ENCODE data around the gene DDX25.
"Not testable (repeated sequence)": the region's sequence is repeated elsewhere in the genome, so short reads cannot be mapped to it uniquely, and the experiment has no call there.

Gene DDX25

DNA sequence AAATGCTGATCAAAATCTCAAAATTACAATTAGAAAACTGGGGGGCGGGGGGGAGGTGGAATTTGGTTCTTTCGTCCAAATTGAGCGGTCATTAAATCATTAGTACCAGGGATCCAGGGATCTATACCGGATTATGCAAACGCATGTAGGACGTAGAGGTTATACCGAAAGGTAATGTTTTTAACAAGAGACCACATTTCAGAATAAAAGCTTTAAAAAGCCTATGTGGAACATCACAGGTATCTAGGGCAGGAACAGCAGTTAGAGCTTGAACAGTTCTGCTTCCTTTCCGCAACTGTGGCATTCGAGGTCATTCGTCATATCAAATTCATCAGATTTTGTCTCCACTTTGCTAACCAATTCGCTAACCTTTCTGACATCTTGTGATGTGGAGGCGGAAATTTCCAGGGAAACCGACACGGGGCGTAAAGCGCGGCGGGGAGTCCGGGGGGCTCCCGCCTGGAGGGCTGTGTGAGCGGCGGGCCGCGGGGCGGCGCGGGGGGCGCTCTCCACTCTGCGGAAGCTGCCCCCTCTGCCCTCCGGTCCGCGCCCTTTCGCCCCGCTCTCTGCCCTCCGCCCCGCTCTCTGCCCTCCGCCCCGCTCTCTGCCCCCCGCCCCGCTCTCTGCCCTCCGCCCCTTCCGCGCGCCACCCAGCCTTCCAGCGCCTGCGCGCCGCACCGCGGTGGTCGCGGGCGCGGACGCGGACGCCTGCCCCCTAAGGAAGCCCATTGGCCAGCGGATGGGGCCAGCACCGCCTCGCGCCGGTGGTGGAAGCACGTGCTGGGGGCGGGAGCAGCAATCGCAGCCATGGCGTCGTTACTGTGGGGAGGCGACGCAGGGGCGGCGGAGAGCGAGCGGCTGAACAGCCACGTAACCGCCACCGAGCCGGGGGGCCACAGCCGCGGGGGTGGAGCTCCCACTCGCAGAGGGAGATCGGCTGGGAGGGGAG, at the start of gene DDX25:
Gene DDX25, plus strand, starts transcription at position 798 of the 949 bp plus-strand sequence. Its CDS starts 10 bp downstream, at position 808.
- DNase-seq: peak; percentile 29

GRCh38 chr11:125857670-125858069, 46.6 kb upstream of the DDX25 start:
- not testable (repeated sequence) for DNase-seq

DNA sequence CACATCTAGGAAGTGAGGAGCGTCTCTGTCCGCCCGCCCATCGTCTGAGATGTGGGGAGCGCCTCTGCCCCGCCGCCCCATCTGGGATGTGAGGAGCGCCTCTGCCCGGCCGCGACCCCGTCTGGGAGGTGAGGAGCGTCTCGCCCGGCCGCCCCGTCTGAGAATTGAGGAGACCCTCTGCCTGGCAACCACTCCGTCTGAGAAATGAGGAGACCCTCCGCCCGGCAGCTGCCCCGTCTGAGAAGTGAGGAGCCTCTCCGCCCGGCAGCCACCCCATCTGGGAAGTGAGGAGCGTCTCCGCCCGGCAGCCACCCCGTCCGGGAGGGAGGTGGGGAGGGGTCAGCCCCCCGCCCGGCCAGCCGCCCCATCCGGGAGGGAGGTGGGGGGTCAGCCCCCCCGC, 41.5 kb upstream of the DDX25 start:
- DNase-seq: not testable (repeated sequence)

DNA sequence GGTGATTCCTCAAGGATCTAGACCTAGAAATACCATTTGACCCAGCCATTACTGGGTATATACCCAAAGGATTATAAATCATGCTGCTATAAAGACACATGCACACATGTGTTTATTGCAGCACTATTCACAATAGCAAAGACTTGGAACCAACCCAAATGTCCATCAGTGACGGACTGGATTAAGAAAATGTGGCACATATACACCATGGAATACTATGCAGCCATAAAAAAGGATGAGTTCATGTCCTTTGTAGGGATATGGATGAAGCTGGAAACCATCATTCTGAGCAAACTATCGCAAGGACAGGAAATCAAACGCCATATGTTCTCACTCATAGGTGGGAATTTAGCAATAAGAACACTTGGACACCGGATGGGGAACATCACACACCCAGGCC, 39.0 kb upstream of the DDX25 start:
- DNase-seq: not testable (repeated sequence)

DNA sequence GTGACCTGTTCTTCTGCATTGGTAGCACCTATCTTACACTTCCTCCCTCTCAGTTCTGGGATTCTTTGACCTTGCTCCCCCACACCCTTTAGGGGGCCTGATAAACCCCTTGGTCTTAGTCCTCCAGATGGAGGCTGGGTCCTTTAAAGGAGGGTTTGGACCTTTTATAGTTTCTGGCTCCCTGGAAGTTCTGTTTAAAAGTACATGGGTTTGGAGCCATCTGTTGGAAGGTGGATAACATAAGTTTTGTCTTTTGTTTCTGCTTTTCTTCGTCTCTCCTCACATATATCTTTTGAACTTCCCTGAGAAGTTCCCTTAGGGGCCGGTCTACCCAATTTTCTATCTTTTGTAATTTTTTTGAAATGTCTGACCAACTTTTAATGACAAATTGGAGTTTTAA, 34.8 kb upstream of the DDX25 start:
- no peak for DNase-seq

DNA sequence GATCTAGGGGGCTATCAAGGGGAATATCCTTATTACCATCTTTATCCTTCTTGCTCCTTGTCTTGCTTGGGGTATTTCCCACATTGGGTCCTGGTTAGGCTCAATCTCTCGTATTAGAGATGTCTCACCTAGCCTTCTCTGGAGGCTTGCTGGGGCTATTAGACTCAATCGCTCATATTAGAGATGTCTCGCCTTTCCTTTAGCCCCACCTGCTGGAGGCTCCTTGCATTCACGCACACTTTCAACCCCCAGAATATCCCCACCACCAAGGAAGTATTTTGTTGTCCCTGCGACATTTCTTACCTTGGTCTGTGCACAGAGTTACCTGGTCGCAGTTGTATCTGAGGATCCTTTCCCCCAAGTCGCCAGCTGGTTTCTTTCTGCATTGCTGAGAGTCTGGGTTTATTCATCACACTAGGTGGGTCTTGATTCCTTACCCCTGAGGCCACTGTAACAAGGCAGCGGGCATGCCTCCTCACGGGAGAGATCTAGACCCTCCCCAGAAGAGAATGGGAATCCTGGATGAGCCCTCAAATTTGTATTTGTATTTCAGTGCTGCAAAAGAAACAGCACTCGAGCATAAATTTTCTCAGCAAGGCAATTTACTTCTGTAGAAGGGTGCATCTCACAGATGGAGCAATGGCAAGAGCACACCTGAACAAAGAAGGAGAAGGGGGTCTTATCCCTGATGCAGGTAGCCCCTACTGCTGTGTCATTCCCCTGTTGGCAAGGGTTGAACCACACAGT, 32.7 kb upstream of the DDX25 start:
- peak; percentile 28 for DNase-seq

GRCh38 chr11:125872138-125872491, 32.2 kb upstream of the DDX25 start:
- DNase-seq: no peak

DNA sequence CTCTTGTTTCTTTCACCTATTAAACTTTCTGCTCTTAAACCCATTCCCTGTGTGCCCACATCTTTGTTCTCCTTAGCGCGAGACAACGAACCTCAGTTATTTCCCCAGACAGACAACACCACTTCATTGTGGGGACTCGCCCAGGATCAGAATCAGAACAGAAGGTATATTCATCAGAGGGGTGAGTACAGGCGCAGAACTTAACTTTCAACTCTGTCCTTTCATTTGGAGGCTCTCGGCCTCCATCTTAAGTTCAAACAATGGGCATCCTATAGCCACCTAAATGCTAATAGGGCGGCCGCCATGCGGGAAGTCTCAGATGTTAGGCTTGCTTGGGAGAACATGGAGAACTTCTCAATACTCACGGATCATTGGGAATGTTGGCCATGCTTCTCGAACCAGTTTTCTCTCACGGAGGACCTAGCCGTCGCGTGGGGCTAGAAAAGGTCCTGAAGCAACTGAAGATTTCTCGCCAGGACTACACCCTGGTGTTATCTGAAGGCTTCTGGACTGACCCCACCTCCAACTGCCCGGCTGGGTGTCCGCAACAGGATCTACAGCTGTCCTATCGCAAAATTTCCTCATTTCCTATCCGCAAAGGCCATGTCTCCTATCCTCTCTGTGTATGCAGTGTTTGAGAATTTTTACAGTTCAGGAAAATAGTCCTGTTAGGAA, 30.3 kb upstream of the DDX25 start:
- no peak for DNase-seq

- DNase-seq: peak; percentile 54
Measured at GRCh38 chr11:125874556-125875124, 29.7 kb upstream of the DDX25 start.

GRCh38 chr11:125881291-125881690, 23.0 kb upstream of the DDX25 start:
- DNase-seq: no peak

DNA sequence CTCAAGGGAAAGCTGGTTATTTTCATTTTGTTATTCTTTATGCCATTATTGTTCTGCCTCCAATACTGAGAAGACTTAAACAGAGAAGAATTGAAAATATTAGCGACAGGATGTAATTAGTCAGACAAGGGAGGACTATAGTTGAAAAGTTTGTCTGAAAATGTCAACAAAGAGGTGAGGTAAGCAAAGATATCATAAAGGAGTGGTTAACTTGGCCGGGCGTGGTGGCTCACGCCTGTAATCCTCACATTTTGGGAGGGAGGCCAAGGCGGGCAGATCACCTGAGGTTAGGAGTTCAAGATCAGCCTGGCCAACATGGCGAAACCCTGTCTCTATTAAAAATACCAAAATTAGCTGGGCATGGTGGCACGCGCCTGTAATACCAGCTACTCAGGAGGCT, 20.9 kb upstream of the DDX25 start:
- no peak for DNase-seq

DNA sequence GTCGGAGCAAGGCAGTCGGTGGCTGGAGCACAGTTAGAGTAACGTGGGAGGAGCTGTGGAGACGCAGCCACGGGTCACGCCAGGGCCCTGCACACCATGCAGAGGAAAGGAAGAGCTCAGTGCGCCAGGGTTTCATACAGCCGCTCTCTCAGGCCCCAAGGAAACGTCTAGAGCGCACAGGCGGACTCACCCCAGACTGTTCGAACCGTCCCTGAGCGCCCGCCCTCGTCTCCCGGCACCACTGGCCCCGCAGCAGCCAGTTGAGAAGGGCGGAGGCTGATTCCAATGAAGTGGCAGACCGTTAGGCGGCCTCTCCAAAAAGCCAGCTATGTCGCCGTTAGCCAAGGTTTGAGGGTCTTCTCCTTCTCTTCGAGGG, 17.3 kb upstream of the DDX25 start:
- DNase-seq: no peak

- DNase-seq: peak; percentile 96
Measured at GRCh38 chr11:125887373-125888324, 16.7 kb upstream of the DDX25 start, which contains the start of gene HYLS1. TSS of gene HYLS1 (plus strand) at chr11:125887668. CDS start at chr11:125899369, 11,701 bp downstream.

GRCh38 chr11:125890447-125891100, 13.7 kb upstream of the DDX25 start:
- no peak for DNase-seq

GRCh38 chr11:125892071-125892470, 12.2 kb upstream of the DDX25 start:
- no peak for DNase-seq

GRCh38 chr11:125892994-125893393, 11.3 kb upstream of the DDX25 start:
- DNase-seq: no peak

GRCh38 chr11:125901872-125902271, 2.4 kb upstream of the DDX25 start:
- no peak for DNase-seq

DNA sequence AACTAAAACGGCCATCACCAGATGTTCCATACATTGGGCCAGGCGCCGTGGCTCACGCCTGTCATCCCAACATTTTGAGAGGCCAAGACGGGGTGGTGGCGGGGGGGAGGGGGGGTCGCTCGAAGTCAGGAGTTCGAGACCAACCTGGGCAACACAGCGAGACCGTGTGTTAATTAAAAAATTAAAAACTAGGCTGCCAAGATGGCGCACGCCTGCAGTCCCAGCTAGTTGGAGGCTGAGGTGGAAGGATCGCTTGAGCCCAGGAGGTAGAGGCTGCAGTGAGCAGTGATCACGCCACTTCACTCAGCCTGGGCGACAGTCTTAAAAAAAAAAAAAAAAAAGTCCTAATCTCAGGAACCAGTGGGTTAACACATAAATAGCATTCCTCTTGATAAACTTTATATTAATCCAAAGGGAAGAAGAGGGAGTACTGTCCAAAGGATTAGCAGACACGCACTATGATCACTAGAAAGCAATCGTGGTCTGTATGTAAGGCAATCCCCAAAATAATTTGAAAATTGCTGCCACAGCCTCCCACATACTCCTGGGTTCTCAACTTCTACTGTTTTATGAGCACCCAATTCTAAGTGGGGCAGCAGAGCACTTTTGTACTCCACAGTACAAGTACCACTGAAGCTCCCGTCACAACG, 1.9 kb upstream of the DDX25 start:
- no peak for DNase-seq

GRCh38 chr11:125902927-125903710, 1.2 kb upstream of the DDX25 start, which contains the start of gene PUS3:
TSS of gene PUS3 (minus strand) at chr11:125903206. CDS start at chr11:125896284, 6,922 bp downstream.
- DNase-seq: peak; percentile 91

- no peak for DNase-seq
Measured at GRCh38 chr11:125904678-125905077, 370 bp downstream of the DDX25 start.

Data from CD4-positive, alpha-beta T cell treated with Interleukin-10 for 1 hour (primary cell).